Transverse colon (tissue), 4 donors: ENCODE results near the gene CRYBG1.

Experiments used
- CTCF ChIP-seq, 5 experiments: fragments of 200-600 bp in 3 of 5; fragments of 450-650 bp in 2 of 5; sonication (generic) in 3 of 5; IDR thresholded peaks; 1 replicate in 2 of 5; 2 replicates in 3 of 5; pipeline ENCODE4 v1.5.1; 2016 to 2017; ENCODE audit warnings: antibody characterized with exemption in 5 of 5, inconsistent platforms in 3 of 5, mild to moderate bottlenecking in 2 of 5, moderate library complexity in 1 of 5
- EP300 ChIP-seq: sonication (generic); formaldehyde crosslinking; IDR thresholded peaks from one replicate; pipeline ENCODE4 v1.6.1; 2017; ENCODE audit warnings: antibody characterized with exemption, low read depth
- POLR2A ChIP-seq: fragments of 450-650 bp; IDR thresholded peaks from one replicate; pipeline ENCODE4 v1.6.1; 2016; ENCODE audit warnings: antibody characterized with exemption, mild to moderate bottlenecking, moderate library complexity
- POLR2AphosphoS5 ChIP-seq, 3 donors: sonication (generic); formaldehyde crosslinking; IDR thresholded peaks; one replicate each; pipeline ENCODE4 v1.6.1; 2016; ENCODE audit warnings: antibody characterized with exemption in 3 of 3

DNA sequence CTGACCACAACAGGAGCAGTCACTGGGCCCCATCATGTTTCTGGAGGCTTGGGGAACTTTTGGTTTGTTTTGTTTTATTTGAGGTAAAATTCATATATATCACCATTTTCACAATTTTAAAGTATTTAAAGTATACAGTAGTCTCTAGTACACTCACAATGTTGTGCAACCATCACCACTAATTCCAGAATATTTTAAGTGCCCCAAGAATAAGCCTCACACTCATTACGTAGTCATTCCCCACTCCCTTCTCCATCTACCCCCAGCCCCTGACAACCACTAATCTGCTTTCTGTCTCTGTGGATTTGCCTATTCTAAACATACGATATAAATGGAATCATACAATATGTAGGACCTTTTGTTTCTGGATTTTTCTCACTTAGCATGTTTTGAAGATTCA, 239.8 kb downstream of the CRYBG1 start:
- TF ChIP-seq CTCF (IDR thresholded peaks at IDR 0.05) (no peak), POLR2A (no peak), POLR2AphosphoS5 (IDR thresholded peaks at IDR 0.05) (no peak), EP300 (no peak)
